Neural progenitor cell (in vitro differentiated cells): ENCODE measurements around the gene ARL16. TPM values are rescaled to one million over a fixed set of nuclear protein-coding genes. Genes with fewer than 3 reads are reported as not detected.
A peak's percentile ranks its signal among the peaks of the same experiment; 100 is the strongest.

ENCODE experiments used
- DNase-seq: peaks from one replicate; pipeline ENCODE4 v3.0.0-alpha.2; 2016; ENCODE audit warnings: low spot score
- H2AFZ ChIP-seq: fragments of 200-600 bp; sonication (generic); replicated peaks from 2 replicates; pipeline ENCODE4 v1.6.1; 2016; ENCODE audit warnings: antibody characterized with exemption
- H3F3A ChIP-seq: fragments of 200-600 bp; sonication (generic); 2 replicates; pipeline ENCODE4 v1.6.1; 2016; ENCODE audit warnings: antibody characterized with exemption, low read depth
- H3K27ac ChIP-seq: fragments of 200-600 bp; sonication (generic); 2 replicates; pipeline ENCODE4 v1.5.1; 2016; ENCODE audit warnings: mild to moderate bottlenecking
- H3K27me3 ChIP-seq: fragments of 200-600 bp; sonication (generic); 2 replicates; pipeline ENCODE4 v1.6.1; 2016; ENCODE audit warnings: mild to moderate bottlenecking, moderate library complexity
- H3K36me3 ChIP-seq: fragments of 200-600 bp; sonication (generic); 2 replicates; pipeline ENCODE4 v1.5.1; 2016
- H3K4me1 ChIP-seq: fragments of 200-600 bp; sonication (generic); 2 replicates; pipeline ENCODE4 v1.6.1; 2016; ENCODE audit warnings: mixed run types
- H3K4me2 ChIP-seq: fragments of 200-600 bp; sonication (generic); 2 replicates; pipeline ENCODE4 v1.6.1; 2016
- H3K4me3 ChIP-seq: fragments of 200-600 bp; sonication (generic); 2 replicates; pipeline ENCODE4 v1.5.1; 2016
- H3K79me2 ChIP-seq: fragments of 200-600 bp; sonication (generic); 2 replicates; pipeline ENCODE4 v1.6.1; 2016; ENCODE audit warnings: low read depth
- H3K9ac ChIP-seq: fragments of 200-600 bp; sonication (generic); 2 replicates; pipeline ENCODE4 v1.6.1; 2016
- H3K9me3 ChIP-seq: fragments of 200-600 bp; sonication (generic); 2 replicates; pipeline ENCODE4 v1.5.1; 2016; ENCODE audit warnings: low read depth
- H4K20me1 ChIP-seq: fragments of 200-600 bp; sonication (generic); 2 replicates; pipeline ENCODE4 v1.6.1; 2016; ENCODE audit warnings: low read depth
- H3K27ac Mint-ChIP-seq: 3 replicates; pipeline ENCODE4 v1.8.0; 2021; ENCODE audit warnings: mixed read lengths
- H3K27me3 Mint-ChIP-seq: 2 replicates; pipeline ENCODE4 v1.8.0; 2022; ENCODE audit warnings: low read depth, mild to moderate bottlenecking, inconsistent platforms, moderate library complexity, mixed read lengths; ENCODE audit not compliant: insufficient read depth
- H3K36me3 Mint-ChIP-seq: 3 replicates; pipeline ENCODE4 v1.8.0; 2021; ENCODE audit warnings: mixed read lengths
- H3K4me1 Mint-ChIP-seq: 3 replicates; pipeline ENCODE4 v1.8.0; 2021; ENCODE audit warnings: mixed read lengths
- H3K4me3 Mint-ChIP-seq: 3 replicates; pipeline ENCODE4 v1.8.0; 2021; ENCODE audit warnings: mild to moderate bottlenecking, moderate library complexity, mixed read lengths
- H3K9me3 Mint-ChIP-seq: 3 replicates; pipeline ENCODE4 v1.8.0; 2020; ENCODE audit warnings: mixed read lengths
- CTCF ChIP-seq: fragments of 200-600 bp; sonication (generic); IDR thresholded peaks from 2 replicates; pipeline ENCODE4 v1.5.1; 2017; ENCODE audit warnings: antibody characterized with exemption, mild to moderate bottlenecking
- EZH2 ChIP-seq: fragments of 200-600 bp; sonication (generic); IDR thresholded peaks from 2 replicates; pipeline ENCODE4 v1.6.1; 2017; ENCODE audit warnings: antibody characterized with exemption, mild to moderate bottlenecking, moderate library complexity
- EZH2phosphoT487 ChIP-seq: fragments of 200-600 bp; sonication (generic); IDR thresholded peaks from 2 replicates; pipeline ENCODE4 v1.6.1; 2017; ENCODE audit warnings: antibody characterized with exemption
- total RNA-seq: library from RNA; depleted of rRNA; stranded (reverse); fragments of >200 nt; gene quantifications from 2 replicates; pipeline ENCODE4 v1.2.3, GENCODE V29; 2015; ENCODE audit warnings: low replicate concordance

ARL16 gene
- total RNA-seq, 1 donor from 2014 or later: 31.2 TPM

GRCh38 chr17:81659038-81659437, 24.6 kb downstream of the ARL16 start:
- Mint-ChIP-seq H3K4me1 (peaks cover 3% of the 10 kb centered on the region), H3K4me3 (no peak overlapping the region), H3K27me3 (no peaks in the 10 kb centered on the region), H3K36me3 (no peaks in the 10 kb centered on the region), H3K27ac (no peak overlapping the region), H3K9me3 (no peaks in the 10 kb centered on the region)
- no peak overlapping the region for H3K4me3 ChIP-seq
- H3K4me1 ChIP-seq: no peaks in the 10 kb centered on the region
- H2AFZ ChIP-seq: no peak overlapping the region
- no peaks in the 10 kb centered on the region for H4K20me1 ChIP-seq
- TF ChIP-seq CTCF (no peak), EZH2phosphoT487 (no peak), EZH2 (no peak)
- H3K79me2 ChIP-seq: no peaks in the 10 kb centered on the region
- no peaks in the 10 kb centered on the region for H3F3A ChIP-seq
- H3K27ac ChIP-seq: no peak overlapping the region
- no peak for DNase-seq
- H3K36me3 ChIP-seq: no peaks in the 10 kb centered on the region
- no peaks in the 10 kb centered on the region for H3K9me3 ChIP-seq
- no peaks in the 10 kb centered on the region for H3K27me3 ChIP-seq
- no peak overlapping the region for H3K9ac ChIP-seq
- H3K4me2 ChIP-seq: no peak overlapping the region

GRCh38 chr17:81656835-81657234, 26.8 kb downstream of the ARL16 start:
- Histone ChIP-seq H2AFZ (no peak overlapping the region), H3K27ac (no peak overlapping the region), H3K4me2 (no peak overlapping the region), H4K20me1 (no peaks in the 10 kb centered on the region), H3K9me3 (no peaks in the 10 kb centered on the region), H3K4me3 (no peak overlapping the region), H3K79me2 (no peaks in the 10 kb centered on the region), H3K9ac (no peak overlapping the region), H3K36me3 (no peaks in the 10 kb centered on the region), H3K4me1 (no peaks in the 10 kb centered on the region), H3K27me3 (no peaks in the 10 kb centered on the region), H3F3A (no peaks in the 10 kb centered on the region)
- Mint-ChIP-seq H3K9me3 (no peaks in the 10 kb centered on the region), H3K4me3 (no peak overlapping the region), H3K27me3 (peaks cover 2% of the 10 kb centered on the region), H3K36me3 (no peaks in the 10 kb centered on the region), H3K27ac (no peak overlapping the region), H3K4me1 (peaks cover 14% of the 10 kb centered on the region)
- no peak for DNase-seq
- TF ChIP-seq CTCF (no peak), EZH2 (no peak), EZH2phosphoT487 (no peak)

GRCh38 chr17:81656118-81656743, 27.4 kb downstream of the ARL16 start, which contains the start of gene PDE6G:
Gene PDE6G, minus strand, starts transcription at chr17:81656542. Its CDS starts 3,237 bp downstream, at chr17:81653305.
- Histone ChIP-seq H3K4me1 (no peaks in the 10 kb centered on the region), H4K20me1 (no peaks in the 10 kb centered on the region), H3K36me3 (no peaks in the 10 kb centered on the region), H3K9me3 (no peaks in the 10 kb centered on the region), H3F3A (no peaks in the 10 kb centered on the region), H3K4me2 (no peak within 1 kb of the TSS), H3K4me3 (no peak within 1 kb of the TSS), H3K79me2 (no peaks in the 10 kb centered on the region), H3K27ac (no peak within 1 kb of the TSS), H2AFZ (no peak within 1 kb of the TSS), H3K27me3 (no peaks in the 10 kb centered on the region), H3K9ac (no peak within 1 kb of the TSS)
- TF ChIP-seq EZH2phosphoT487: no peak
- no peak for TF ChIP-seq CTCF
- no peak for TF ChIP-seq EZH2
- Mint-ChIP-seq H3K27ac (peak within 1 kb of the TSS; percentile 25), H3K4me3 (peak within 1 kb of the TSS; percentile 13), H3K36me3 (no peaks in the 10 kb centered on the region), H3K9me3 (no peaks in the 10 kb centered on the region), H3K27me3 (peaks cover 4% of the 10 kb centered on the region), H3K4me1 (peaks cover 15% of the 10 kb centered on the region)
- DNase-seq: no peak
